ENCODE data around the gene ANTXR2.

GRCh38 chr4:79886557-79886956 is 186.5 kb downstream of the ANTXR2 start:
- TF ChIP-seq CTCF (IDR thresholded peaks at IDR 0.05; ENCODE audit: extremely low read depth in 1 of 2, insufficient read depth in 1 of 2, low read depth in 1 of 2, low read length in 2 of 2) (no peak), JUN (IDR thresholded peaks at IDR 0.05; ENCODE audit: borderline replicate concordance, insufficient read depth, insufficient read length, low read depth) (no peak), POLR2A (IDR thresholded peaks at IDR 0.05; ENCODE audit: low read depth, low read length) (no peak), MAX (IDR thresholded peaks at IDR 0.05; ENCODE audit: insufficient read depth, insufficient read length) (no peak), EZH2 (IDR thresholded peaks at IDR 0.05; ENCODE audit: borderline replicate concordance, low read depth, low read length, severe bottlenecking) (no peak), FOS (IDR thresholded peaks at IDR 0.05; ENCODE audit: borderline replicate concordance, insufficient read depth, low read length) (no peak)

All from endothelial cell of umbilical vein (primary cell).